Measurements from ENCODE around the gene C16orf89. TPM values are rescaled to one million over a fixed set of nuclear protein-coding genes. Genes with fewer than 3 reads are reported as not detected.

The C16orf89 gene
- total RNA-seq, 2 donors from 2014 or later: 2.6 to 17.1 TPM

GRCh38 chr16:5062790-5063765 is 2.7 kb downstream of the C16orf89 start:
- no peaks in the 10 kb centered on the region for H3K4me1 ChIP-seq
- H3K9me3 ChIP-seq: no peaks in the 10 kb centered on the region
- H3K36me3 ChIP-seq (replicated peaks in 1 of 2; ENCODE audit: insufficient read depth in 1 of 2, low read depth in 2 of 2): no peaks in the 10 kb centered on the region
- no peaks in the 10 kb centered on the region for H3K27me3 ChIP-seq
- no peak overlapping the region for H3K4me3 ChIP-seq
- DNase-seq (no peak), ATAC-seq (no peak)
- no peak for TF ChIP-seq POLR2A (IDR thresholded peaks at IDR 0.05)
- TF ChIP-seq CTCF (IDR thresholded peaks at IDR 0.05): no peak
- no peak overlapping the region for H3K27ac ChIP-seq
- intact Hi-C loops (cut with DNase I): no loop called here
- WGBS, 2 donors: 77 to 79% methylated on average over 16 to 19 of the region's 19 CpGs

- no peaks in the 10 kb centered on the region for H3K36me3 ChIP-seq (replicated peaks in 1 of 2; ENCODE audit: insufficient read depth in 1 of 2, low read depth in 2 of 2)
- no peaks in the 10 kb centered on the region for H3K27me3 ChIP-seq
- DNase-seq (no peak), ATAC-seq (no peak)
- 84 to 94% methylated on average over 3 to 11 of the region's 11 CpGs for WGBS, 2 donors
- TF ChIP-seq CTCF (IDR thresholded peaks at IDR 0.05) (no peak), POLR2A (IDR thresholded peaks at IDR 0.05) (no peak)
- H3K9me3 ChIP-seq: no peaks in the 10 kb centered on the region
- H3K4me3 ChIP-seq: no peak overlapping the region
- intact Hi-C loops (cut with DNase I): no loop called here
- no peaks in the 10 kb centered on the region for H3K4me1 ChIP-seq
- no peak overlapping the region for H3K27ac ChIP-seq
Observed at GRCh38 chr16:5062051-5062450, 3.7 kb downstream of the C16orf89 start.

- no peak for TF ChIP-seq CTCF (IDR thresholded peaks at IDR 0.05)
- TF ChIP-seq POLR2A (IDR thresholded peaks at IDR 0.05): no peak
- Histone ChIP-seq H3K27me3 (no peaks in the 10 kb centered on the region), H3K4me3 (no peak overlapping the region), H3K4me1 (no peaks in the 10 kb centered on the region), H3K9me3 (no peaks in the 10 kb centered on the region), H3K36me3 (replicated peaks in 1 of 2; ENCODE audit: insufficient read depth in 1 of 2, low read depth in 2 of 2) (no peaks in the 10 kb centered on the region), H3K27ac (no peak overlapping the region)
- no peak for ATAC-seq
- DNase-seq: no peak
- WGBS, 2 donors: 77 to 82% methylated on average over 5 to 10 of the region's 10 CpGs
- intact Hi-C loops (cut with DNase I): no loop called here
Observed at GRCh38 chr16:5060073-5060641, 5.6 kb downstream of the C16orf89 start.

GRCh38 chr16:5059386-5060072 is 6.2 kb downstream of the C16orf89 start:
- Histone ChIP-seq H3K36me3 (replicated peaks in 1 of 2; ENCODE audit: insufficient read depth in 1 of 2, low read depth in 2 of 2) (no peaks in the 10 kb centered on the region), H3K4me1 (no peaks in the 10 kb centered on the region), H3K27ac (no peak overlapping the region), H3K4me3 (no peak overlapping the region), H3K9me3 (no peaks in the 10 kb centered on the region), H3K27me3 (no peaks in the 10 kb centered on the region)
- no peak for DNase-seq
- intact Hi-C loops (cut with DNase I): no loop called here
- no peak for ATAC-seq
- 80 to 88% methylated on average over 6 of the region's 6 CpGs for WGBS, 2 donors
- TF ChIP-seq POLR2A (IDR thresholded peaks at IDR 0.05) (no peak), CTCF (IDR thresholded peaks at IDR 0.05) (no peak)

All from body of pancreas (tissue), 4 donors.